Eye (tissue), 1 donor: Measurements from ENCODE around the gene CELA1.

ENCODE experiments used
- DNase-seq: peaks from one replicate; pipeline ENCODE4 v3.0.0-alpha.2; 2015

The CELA1 gene

GRCh38 chr12:51346581-51346980, at the start of gene CELA1:
Gene CELA1, minus strand, starts transcription at chr12:51346679. Its CDS starts 41 bp downstream, at chr12:51346638.
- no peak for DNase-seq

- DNase-seq: no peak
Observed at GRCh38 chr12:51395283-51396230, 49.1 kb upstream of the CELA1 start.

GRCh38 chr12:51393676-51394545, 47.4 kb upstream of the CELA1 start:
- no peak for DNase-seq

- DNase-seq: peak; percentile 57
Observed at GRCh38 chr12:51392556-51393237, 46.2 kb upstream of the CELA1 start.

GRCh38 chr12:51391283-51392123, 45.0 kb upstream of the CELA1 start, which contains the start of gene GALNT6:
Gene GALNT6, minus strand, starts transcription at chr12:51391406. Its CDS starts 11,625 bp downstream, at chr12:51379781.
- peak; percentile 59 for DNase-seq

GRCh38 chr12:51390891-51391282, 44.4 kb upstream of the CELA1 start:
- no peak for DNase-seq

GRCh38 chr12:51390457-51390856, 44.0 kb upstream of the CELA1 start:
- no peak for DNase-seq

GRCh38 chr12:51389302-51389999, 43.0 kb upstream of the CELA1 start:
- no peak for DNase-seq

GRCh38 chr12:51388846-51389245, 42.4 kb upstream of the CELA1 start:
- DNase-seq: no peak

GRCh38 chr12:51388069-51388799, 41.8 kb upstream of the CELA1 start:
- DNase-seq: no peak

- DNase-seq: no peak
Observed at GRCh38 chr12:51386351-51386750, 39.9 kb upstream of the CELA1 start.

- DNase-seq: no peak
Observed at GRCh38 chr12:51383269-51383905, 36.9 kb upstream of the CELA1 start.

GRCh38 chr12:51382173-51382572, 35.7 kb upstream of the CELA1 start:
- DNase-seq: no peak

- DNase-seq: peak; percentile 46
Observed at GRCh38 chr12:51381226-51382079, 35.0 kb upstream of the CELA1 start.

- no peak for DNase-seq
Observed at GRCh38 chr12:51379571-51379970, 33.1 kb upstream of the CELA1 start.

GRCh38 chr12:51378749-51379148, 32.3 kb upstream of the CELA1 start:
- no peak for DNase-seq

GRCh38 chr12:51377099-51377984, 30.9 kb upstream of the CELA1 start:
- DNase-seq: peak; percentile 54

- no peak for DNase-seq
Observed at GRCh38 chr12:51374856-51375255, 28.4 kb upstream of the CELA1 start.
